ENCODE results near the gene SETD2.
"Not testable (repeated sequence)": the region's sequence is repeated elsewhere in the genome, so short reads cannot be mapped to it uniquely, and the experiment has no call there.

Gene SETD2

DNA sequence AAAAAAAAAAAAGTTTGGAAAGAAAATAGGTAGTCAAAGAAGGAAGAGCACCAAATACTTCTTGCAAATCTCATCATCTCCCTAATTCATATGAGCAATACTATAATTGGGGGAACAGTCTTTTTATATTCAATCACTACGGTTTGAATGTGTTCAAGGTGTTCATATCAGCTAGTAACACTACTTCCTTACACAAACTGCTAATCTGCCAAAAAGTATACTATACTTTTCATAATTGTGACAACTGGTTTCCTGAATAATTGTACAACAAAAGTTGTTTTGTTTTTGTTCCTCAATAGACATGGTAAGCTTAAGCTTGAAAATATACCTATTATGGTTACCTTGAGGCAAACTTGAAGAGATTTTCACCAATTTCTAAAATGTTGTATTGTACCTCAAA, 12.1 kb downstream of the SETD2 start:
- DNase-seq = no peak

DNA sequence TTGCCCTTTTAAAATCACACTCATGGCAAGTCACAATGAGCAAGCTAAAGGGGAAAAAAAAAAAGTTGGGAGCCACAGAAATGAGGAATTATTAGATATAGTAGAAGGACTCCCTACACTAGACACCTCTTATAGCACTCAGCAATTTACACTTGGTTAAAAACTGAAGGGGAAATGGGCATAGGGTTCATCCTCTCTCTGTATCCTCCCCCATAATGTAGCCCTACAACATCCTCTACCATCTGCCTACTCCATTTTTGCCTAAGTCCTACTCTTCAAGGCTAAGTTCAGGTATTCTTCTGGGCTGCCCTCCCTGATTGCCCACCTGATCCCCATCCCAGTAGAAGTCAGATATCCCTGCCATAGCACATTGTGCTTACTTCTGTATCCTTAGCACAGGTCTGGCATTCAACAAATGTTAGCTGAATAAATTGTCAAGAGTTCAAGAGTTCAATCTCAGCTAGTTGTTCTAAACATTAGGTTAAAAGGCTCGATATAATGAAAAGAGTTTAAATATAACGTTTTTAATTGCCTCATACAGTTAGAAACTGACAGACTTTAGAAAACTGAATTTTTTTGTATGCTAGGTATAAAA, 14.5 kb downstream of the SETD2 start:
- no peak for DNase-seq

DNA sequence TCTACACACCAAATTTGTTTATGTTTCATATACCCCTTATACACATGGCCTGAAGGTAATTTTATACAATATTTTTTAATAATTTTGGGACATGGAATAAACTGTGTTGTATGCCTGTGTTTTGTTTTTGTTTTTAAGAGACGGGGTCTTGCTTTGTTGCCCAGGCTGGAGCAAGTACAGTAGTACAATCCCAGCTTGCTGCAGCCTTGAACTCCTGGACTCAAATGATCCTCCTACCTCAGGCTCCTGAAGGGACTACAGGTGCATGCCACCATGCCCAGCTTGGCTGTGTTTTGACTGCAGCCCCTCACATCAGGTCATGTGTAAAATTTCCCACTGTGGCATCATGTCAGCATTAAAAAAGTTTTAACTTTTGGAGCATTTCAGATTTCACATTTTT, 18.6 kb downstream of the SETD2 start:
- DNase-seq = no peak

DNA sequence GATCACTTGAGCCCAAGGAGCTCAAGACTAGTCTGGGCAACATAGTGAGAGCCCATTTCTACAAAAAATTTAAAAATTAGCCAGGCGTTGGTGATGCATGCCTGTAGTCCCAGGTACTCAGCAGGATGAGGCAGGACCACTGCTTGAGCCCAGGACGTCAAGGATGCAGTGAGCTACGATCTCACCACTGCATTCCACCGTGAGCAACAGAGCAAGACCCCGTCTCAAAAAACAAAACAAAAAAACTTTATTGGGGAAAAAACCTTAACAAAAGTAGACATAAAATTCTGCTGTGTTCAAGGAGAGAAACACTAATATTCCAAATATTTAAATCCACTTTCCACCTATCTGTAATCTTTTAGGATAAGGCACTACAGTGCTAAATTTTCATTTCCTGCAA, 20.8 kb downstream of the SETD2 start:
- no peak for DNase-seq

DNA sequence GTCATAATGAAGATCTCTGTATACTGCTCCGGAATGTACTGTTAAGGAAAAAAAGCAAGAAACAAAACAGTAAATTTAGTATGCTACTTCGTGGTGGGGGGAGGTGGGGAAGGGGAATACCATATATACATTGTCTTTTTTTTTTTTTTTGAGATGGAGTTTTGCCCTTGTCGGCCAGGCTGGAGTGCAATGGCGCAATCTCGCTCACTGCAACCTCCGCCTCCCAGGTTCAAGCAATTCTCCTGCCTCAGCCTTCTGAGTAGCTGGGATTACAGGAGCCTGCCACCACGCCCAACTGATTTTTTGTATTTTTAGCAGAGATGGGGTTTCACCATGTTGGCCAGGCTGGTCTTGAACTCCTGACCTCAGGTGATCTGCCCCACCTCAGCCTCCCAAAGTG, 21.4 kb downstream of the SETD2 start:
- DNase-seq = not testable (repeated sequence)

DNA sequence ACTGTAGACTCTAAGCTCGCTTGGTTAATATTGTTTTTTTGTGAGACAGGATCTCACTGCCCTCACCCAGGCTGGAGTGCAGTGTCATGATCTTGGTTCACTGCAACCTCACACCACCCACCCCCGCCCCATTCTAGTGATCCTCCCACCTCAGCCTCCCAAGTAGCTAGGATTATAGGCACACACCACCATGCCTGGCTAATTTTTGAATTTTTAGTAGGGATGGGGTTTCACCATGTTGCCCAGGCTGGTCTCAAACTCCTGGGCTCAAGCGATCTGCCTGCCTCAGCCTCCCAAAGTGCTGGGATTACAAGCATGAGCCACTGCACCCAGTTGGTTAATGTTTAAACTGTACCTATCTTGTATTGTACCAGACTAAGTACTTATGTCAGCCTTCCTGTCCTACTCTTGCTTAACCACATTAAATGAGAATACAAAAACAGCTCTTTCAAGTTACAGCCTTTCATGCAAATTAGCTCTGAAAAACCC, 22.9 kb downstream of the SETD2 start:
- DNase-seq = not testable (repeated sequence)

DNA sequence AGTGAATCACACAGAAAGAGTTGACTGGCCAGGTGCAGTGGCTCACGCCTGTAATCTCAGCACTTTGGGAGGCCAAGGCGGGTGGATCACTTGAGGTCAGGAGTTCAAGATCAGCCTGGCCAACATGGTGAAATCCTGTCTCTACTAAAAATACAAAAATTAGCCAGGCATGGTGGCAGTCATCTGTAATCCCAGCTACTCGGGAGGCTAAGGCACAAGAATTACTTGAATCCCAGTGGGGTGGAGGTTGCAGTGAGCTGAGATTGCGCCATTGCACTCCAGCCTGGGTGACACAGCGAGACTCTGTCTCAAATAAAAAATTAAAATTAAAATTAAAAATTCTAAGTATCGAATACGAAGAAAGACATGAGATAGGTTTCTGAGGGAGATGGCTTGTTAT, 23.4 kb downstream of the SETD2 start:
- not testable (repeated sequence) for DNase-seq

DNA sequence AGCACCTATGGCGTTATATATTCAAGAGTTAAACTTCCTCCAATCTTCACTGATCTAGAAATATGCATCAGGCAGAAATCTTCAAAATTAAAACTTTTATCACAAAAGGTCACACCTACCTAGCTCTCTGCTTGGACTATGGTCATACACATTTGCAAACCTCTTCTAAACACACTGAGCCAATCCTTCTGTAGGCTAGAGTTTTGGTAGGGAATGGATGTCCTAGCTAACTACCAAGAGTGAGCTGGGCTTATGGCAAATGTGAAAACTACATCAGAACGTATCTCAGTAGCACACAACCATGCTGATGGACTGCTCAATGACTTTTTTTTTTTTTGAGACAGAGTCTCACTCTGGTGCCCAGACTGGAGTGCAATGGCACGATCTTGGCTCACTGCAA, 29.6 kb downstream of the SETD2 start:
- DNase-seq = no peak

DNA sequence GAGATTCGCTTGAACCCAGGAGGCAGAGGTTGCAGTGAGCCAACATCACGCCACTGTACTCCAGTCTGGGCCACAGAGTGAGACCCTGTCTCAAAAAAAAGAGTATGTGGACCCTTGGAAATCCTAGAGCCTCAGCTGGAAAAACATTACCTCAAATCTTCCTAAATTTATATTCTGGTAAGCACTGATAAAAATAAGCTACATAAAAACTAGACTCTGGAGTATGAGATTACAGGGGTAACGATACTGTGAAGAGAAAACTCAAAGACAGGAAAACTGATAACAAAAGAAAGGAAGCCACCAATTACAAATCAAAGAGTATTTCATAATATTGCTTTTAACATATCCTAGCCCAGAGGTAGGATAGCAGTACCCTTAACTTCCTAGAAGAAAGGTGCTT, 30.3 kb downstream of the SETD2 start:
- DNase-seq = no peak

DNA sequence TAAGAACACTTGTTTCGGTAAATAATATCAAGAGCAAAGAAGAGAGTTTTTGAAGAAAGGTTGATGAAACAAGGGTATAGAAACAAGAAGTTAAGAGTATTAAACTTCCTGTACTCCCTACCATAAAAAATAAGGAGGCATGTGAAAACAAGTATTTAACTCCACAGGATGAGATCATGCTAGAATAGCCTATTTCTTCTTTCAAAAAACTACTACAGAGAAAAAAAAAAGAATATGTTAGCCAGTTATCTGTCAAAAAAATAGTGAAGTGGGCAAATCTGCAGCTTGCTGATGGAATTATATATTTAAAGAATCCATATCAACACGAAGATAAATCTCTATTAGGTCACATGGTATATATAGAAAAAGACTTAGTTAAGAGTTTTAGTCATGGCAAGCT, 33.4 kb downstream of the SETD2 start:
- no peak for DNase-seq

DNA sequence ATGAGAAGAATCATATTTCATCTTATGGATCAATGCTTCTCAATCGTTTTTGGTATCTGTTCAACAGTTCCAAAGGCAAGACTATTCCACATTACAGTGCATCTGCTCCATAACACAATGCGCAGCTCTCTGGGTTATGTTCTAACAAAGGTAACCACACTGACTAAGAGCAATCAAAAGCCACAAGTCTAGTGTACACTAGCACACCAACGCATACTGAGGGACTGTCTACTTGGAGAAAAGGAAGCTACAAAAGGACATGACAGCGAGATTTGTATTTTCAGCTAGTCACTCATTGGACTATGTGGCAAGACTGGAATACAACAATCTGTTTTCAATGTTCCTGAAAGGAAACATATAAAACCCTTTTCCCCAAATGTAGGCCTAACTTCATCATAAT, 35.8 kb downstream of the SETD2 start:
- DNase-seq = no peak

DNA sequence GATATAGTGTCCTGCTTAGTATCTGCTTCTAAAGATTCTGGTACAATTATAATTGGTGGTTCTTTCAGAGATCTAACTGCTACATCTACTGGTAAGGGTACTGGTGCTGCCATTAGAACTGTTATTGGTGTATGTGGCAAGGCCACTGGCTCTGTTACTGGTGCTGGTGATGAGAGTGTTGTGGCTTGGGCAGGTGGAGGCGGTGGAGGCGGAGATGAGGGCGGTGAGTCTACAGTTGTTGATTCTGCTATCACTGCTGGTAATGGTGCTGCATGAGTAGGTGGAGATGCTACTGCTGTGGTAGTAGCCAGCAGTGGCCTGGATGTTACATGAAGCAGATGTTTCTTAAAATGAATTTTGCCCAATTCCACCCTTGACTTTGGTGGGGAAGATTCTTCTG, 40.1 kb downstream of the SETD2 start:
- no peak for DNase-seq

DNA sequence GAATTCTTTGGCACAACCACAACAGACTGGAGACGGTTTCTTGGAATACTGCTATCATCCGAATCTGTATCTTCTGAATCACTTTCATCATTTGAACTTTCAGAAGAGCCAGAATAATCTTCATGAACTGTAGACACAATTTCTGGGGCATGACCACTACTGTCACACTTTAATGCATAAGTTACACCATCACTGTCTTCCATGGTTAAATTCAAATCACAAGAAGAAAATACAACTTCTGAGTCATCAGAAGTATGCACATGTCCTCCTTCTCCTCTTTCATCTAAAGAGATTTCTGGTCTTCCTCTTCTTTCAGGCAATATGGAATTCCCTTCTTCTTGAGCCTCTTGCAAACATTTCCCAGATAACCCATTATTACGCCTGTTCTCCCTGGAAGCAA, 42.5 kb downstream of the SETD2 start:
- no peak for DNase-seq

DNA sequence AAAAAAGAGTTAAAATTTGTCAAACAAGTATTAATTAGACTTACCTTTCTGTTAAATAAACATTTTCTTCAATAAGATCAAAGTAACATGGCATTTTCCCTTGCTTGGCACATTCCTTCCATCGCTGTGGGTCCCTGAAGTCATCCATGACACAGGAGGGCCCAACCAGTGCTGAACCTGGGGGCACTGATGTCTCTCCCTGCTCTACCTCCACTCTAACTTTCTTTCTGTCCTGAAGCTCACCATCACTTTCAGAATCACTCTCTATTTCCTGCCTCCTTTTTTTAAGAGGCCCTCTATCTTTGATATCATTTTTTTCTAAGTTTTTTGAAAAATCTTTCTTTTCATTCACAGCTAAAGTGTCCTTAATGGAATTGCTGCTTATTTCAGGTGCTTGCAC, 43.8 kb downstream of the SETD2 start:
- no peak for DNase-seq

DNA sequence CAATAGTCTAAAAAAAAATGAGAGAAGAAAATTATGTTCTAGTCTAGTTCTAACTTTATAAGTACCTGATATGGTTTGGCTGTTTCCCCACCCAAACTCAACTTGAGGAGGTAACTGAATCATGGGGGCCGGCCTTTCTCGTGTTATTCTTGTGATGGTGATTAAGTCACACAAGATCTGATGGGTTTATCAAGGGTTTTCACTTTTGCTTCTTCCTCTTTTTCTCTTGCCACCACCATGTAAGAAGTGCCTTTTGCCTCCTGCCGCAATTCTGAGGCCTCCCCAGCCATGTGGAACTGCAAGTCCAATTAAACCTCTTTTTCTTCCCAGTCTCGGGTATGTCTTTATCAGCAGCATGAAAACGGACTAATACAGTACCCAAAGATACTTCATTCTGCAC, 44.5 kb downstream of the SETD2 start:
- not testable (repeated sequence) for DNase-seq

DNA sequence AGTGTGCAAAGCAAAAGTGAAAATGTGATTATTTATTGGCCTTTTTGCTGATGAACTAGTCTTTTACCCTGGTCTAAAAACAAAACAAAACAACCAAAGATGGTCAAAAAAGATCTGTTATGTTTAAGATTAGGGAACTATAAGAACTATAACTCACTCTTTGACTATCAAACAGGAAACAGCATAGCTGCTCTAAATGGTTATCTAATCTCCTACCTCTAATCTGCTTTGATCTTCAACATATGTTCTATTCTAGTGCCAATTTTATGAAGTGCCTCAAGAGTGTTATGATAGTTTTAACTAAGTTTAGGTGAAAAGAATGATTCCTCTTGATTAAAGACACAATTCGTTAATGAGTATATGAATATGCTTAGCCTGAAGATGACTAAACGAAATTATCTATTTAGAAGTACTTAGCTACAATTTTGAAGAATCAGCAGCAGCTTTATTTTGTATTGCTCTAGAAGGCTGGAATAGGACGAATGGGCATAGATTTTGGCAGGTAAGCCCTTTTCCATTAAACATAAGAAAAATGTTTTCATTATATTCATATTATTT, 46.0 kb downstream of the SETD2 start:
- no peak for DNase-seq

DNA sequence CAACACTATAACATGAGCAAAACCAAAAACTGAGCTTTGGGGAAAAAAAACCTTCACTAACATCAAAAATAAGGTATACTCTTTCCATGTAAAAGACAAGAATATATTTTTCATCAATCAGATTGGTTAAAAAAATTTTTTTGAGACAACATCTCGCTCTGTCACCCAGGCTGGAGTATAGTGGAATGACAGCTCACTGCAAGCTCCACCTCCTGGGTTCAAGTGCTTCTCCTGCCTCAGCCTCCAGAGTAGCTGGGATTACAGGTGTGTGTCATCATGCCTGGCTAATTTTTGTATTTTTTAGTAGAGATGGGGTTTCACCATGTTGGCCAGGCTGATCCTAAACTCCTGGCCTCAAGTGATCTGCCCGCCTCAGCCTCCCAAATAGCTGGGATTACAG, 48.4 kb downstream of the SETD2 start:
- DNase-seq = not testable (repeated sequence)

DNA sequence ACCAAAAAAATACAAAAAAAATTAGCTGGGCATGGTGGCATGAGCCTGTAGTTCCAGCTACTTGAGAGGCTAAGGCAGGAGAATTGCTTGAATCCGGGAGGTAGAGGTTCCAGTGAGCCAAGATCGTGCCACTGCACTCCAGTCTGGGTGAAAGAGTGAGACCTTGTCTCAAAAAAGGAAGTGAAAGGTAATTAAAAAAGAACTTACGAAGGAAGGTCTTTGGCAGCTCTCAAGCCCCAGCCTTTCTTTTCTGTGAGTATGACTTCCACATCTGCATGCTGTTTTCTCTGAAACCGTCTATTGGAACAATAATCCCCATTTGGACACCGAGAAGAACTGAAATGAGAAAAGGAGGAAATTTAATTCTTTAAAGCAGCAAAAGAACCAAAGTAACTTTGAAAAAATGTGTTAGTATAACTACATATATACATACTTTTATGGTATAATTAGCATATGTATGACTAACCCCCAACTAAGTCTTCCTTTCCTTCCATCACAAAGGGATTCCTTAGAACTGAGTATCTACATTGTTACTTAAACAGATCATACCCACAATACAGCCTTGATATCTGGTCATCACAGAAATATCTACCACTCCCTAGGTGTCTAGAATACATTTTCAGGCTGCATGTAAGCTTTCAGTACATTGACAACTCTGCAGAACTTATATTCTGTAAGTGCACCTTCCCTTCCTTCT, 50.1 kb downstream of the SETD2 start:
- no peak for DNase-seq

DNA sequence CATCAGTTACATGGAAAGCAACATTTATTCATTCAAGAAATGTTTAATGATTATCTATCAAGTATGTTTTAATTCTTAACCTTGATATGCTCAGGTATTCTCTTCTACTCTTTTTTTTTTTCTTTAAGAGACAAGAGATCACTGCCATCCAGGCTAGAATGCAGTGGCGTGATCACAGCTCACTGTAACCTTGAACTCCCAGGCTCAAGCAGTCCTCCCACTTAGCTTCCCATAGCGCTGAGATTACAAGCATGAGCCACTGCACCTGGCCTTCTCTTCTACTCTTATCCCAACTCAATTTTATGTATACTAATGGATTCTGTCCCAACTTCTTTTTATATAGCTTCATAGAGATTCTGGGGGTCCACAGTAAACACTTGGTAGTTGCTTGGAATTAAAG, 50.9 kb downstream of the SETD2 start:
- DNase-seq = no peak

DNA sequence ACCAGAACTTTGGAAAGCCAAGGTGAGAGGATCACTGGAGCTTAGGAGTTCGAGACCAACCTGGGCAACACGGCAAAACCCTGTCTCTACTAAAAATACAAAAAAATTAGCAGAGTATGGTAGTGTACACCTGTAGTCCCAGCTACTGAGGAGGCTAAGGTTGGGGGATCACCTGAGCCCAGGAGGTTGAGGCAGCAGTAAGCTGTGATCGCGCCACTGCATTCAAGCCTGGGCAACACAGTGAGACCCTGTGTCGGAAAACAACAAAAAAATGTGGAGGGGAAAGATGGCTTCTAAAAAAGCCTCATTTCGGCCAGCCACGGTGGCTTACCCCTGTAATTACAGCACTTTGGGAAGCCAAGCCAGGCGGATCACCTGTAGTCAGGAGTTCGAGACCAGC, 54.5 kb downstream of the SETD2 start:
- DNase-seq = no peak

DNA sequence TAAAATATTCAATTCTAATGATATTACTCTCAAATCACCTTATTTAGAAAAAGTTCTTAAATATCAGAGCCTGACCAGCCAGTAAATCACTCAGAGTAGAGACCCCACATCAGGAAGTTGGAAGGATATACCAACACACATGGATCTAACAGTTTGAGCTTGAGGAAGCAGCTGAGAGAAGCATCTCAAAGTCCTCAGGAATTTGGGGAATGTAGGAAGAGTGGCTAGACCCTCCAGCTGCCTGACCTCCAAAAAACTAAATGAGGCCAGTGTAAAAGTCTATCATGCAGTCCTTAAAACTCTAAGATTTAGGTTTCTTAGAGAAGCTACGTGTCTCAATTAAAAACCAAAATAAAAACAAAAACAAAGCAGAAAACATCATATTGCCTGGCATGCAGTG, 55.4 kb downstream of the SETD2 start:
- DNase-seq = no peak

DNA sequence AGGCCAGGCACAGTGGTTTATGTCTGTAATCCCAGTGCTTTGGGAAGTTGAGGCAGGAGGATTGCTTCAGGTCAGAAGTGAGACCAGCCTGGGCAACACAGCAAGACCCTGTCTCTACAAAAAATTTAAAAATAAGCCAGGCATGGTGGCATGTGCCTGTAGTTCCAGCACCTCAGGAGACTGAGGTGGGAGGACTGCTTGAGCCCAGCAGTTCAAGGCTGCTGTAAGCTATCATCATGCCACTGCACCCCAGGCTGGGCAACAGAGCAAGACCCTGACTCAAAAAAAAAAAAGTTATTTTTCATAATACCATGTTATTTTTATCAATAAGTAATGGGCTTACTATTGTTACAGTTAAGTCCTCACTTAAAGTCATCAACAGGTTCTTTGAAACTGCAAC, 59.7 kb downstream of the SETD2 start:
- DNase-seq = no peak

DNA sequence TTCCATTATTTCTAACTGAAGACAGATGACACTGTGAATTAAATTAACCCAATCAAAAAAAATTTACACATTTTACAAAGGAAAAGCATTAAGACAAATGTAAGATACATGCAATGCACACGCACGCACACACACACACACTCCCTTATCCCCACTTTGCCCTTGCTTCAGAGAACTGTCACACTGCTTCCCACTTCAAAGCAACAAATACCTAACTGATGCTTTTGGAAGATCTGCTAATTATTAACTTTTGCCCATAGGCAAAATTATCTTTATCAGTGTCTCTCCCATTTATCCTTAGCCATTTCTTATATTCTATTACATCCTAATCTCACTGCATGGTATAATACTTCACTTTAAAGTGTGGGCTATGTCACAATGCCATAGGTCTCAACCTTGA, 60.3 kb downstream of the SETD2 start:
- no peak for DNase-seq

DNA sequence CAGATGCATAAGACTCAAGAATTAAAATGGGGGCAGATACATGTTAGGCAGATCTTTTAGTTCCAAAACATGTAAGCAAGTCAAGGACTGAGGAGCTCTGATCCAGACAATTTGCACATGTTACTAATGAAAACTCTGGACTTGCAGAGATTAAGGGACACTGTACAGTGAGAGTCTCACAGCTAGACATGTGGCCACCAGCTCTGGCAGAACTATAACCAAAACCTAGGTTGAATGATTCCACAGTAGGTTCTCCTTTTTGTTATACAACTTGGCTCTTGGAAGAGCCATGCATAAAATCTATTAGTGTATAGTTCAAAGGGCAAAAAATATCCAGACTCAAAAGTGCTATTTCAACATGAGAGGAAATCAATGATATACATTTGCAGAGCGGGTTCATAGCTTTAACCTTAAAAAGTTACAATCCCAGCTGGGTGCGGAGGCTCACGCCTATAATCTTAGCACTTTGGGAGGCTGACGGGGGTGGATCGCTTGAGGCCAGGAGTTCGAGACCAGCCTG, 61.8 kb downstream of the SETD2 start:
- DNase-seq = no peak

DNA sequence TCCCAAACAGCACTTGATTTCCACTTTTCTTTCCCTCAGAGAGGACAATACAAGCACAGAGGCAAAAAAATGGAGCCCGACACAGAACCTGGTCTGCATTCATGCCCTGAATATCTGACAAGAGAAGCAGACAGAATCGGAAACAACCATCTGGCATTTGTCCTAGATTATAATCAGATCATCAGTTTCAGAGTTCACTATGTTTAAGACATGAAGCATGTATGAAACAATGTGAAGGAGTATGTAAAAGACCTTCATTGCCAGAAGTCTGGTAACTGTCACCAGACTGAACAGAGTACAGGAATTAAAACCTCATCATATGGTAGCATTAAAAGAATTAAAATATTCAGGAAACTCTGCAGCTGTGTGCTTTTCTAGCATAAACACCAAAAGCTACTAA, 65.0 kb downstream of the SETD2 start:
- no peak for DNase-seq
